Endothelial cell of umbilical vein (primary cell): ENCODE measurements around the gene SRGAP3. TPM values are rescaled to one million over a fixed set of nuclear protein-coding genes. Genes with fewer than 3 reads are reported as not detected.

ENCODE experiments used
- BruUV-seq: library from RNA; stranded (reverse); fragments of 400-500 nt; replicated peaks from 2 replicates; lab custom pipeline; 2021; lab: Mats Ljungman, UMichigan
- CTCF ChIA-PET: fragments of 300-600, 350-600 bp; sonication (Branson Sonifier 250); formaldehyde crosslinking; loops from one replicate; lab custom pipeline; 2021; ENCODE audit warnings: antibody characterized with exemption, inconsistent platforms; lab: Charles Lee
- POLR2A ChIA-PET: fragments of 300-600, 350-600 bp; sonication (Branson Sonifier 250); formaldehyde crosslinking; loops from one replicate; lab custom pipeline; 2021; ENCODE audit warnings: antibody characterized with exemption, inconsistent platforms; lab: Charles Lee
- DNase-seq: peaks from one replicate; pipeline ENCODE4 v3.0.0-alpha.2; 2011; ENCODE audit warnings: low read depth, low spot score
- FAIRE-seq: peaks from 2 replicates; lab custom pipeline; 2011; peaks lifted over from hg19 to GRCh38; lab: Jason Lieb, UNC
- H2AFZ ChIP-seq: 2 replicates; pipeline ENCODE4 v1.6.0; 2012; ENCODE audit warnings: low read depth, low read length, control low read depth, inconsistent platforms
- H3K27ac ChIP-seq: 2 replicates; pipeline ENCODE4 v1.5.1; 2011; ENCODE audit warnings: low read depth, mild to moderate bottlenecking, control low read depth, low read length, moderate library complexity; ENCODE audit not compliant: insufficient read depth
- H3K27me3 ChIP-seq, 2 experiments: 2 replicates each; pipeline versions ENCODE4 v1.6.0 to v1.6.1; 2011; ENCODE audit warnings: low read length in 2 of 2, mixed read lengths in 1 of 2; ENCODE audit not compliant: control insufficient read depth in 2 of 2, insufficient read depth in 2 of 2
- H3K36me3 ChIP-seq, 2 experiments: 2 replicates in 1 of 2; 3 replicates in 1 of 2; pipeline ENCODE4 v1.5.1; 2011; ENCODE audit warnings: low read length in 2 of 2, mild to moderate bottlenecking in 1 of 2, moderate library complexity in 1 of 2; ENCODE audit not compliant: control insufficient read depth in 2 of 2, insufficient read depth in 2 of 2; ENCODE audit errors: extremely low read depth in 1 of 2
- H3K4me1 ChIP-seq: 3 replicates; pipeline ENCODE4 v1.5.1; 2011; ENCODE audit warnings: mild to moderate bottlenecking, low read length; ENCODE audit not compliant: control insufficient read depth, insufficient read depth; ENCODE audit errors: extremely low read depth
- H3K4me2 ChIP-seq: 2 replicates; pipeline ENCODE4 v1.6.1; 2011; ENCODE audit warnings: low read length, control low read depth, mixed read lengths; ENCODE audit not compliant: insufficient read depth
- H3K4me3 ChIP-seq, 3 experiments: fragments of 200-600 bp in 1 of 3; sonication (generic), shearing (Covaris generic) in 1 of 3; replicated peaks in 1 of 3; 2 replicates each; pipeline ENCODE4 v1.5.1; 2011 to 2016; ENCODE audit warnings: control low read depth in 3 of 3, low read length in 3 of 3, mild to moderate bottlenecking in 2 of 3, inconsistent platforms in 1 of 3, low read depth in 1 of 3, moderate library complexity in 1 of 3; ENCODE audit not compliant: insufficient read depth in 1 of 3
- H3K79me2 ChIP-seq: 2 replicates; pipeline ENCODE4 v1.6.0; 2012; ENCODE audit warnings: low read length, inconsistent platforms; ENCODE audit not compliant: control insufficient read depth, insufficient read depth
- H3K9ac ChIP-seq: replicated peaks from 2 replicates; pipeline ENCODE3; 2011; ENCODE audit warnings: low read length, control low read depth; ENCODE audit not compliant: insufficient read depth; ENCODE audit errors: extremely low read depth
- H3K9me1 ChIP-seq: replicated peaks from 3 replicates; pipeline ENCODE4 v1.6.0; 2011; ENCODE audit warnings: mild to moderate bottlenecking, low read length; ENCODE audit not compliant: control insufficient read depth, insufficient read depth; ENCODE audit errors: extremely low read depth
- H3K9me3 ChIP-seq: replicated peaks from 2 replicates; pipeline ENCODE4 v1.5.1; 2012; ENCODE audit warnings: low read length, inconsistent platforms; ENCODE audit not compliant: control insufficient read depth, insufficient read depth
- H4K20me1 ChIP-seq: replicated peaks from 2 replicates; pipeline ENCODE3; 2011; ENCODE audit warnings: mild to moderate bottlenecking, low read length; ENCODE audit not compliant: control insufficient read depth, insufficient read depth; ENCODE audit errors: extremely low read depth
- EZH2 ChIP-seq: IDR thresholded peaks from 2 replicates; pipeline ENCODE4 v1.6.1; 2012; ENCODE audit warnings: borderline replicate concordance, low read depth, mild to moderate bottlenecking, moderate library complexity, low read length, inconsistent platforms; ENCODE audit not compliant: severe bottlenecking
- FOS ChIP-seq: IDR thresholded peaks from 2 replicates; pipeline ENCODE4 v1.6.1; 2011; ENCODE audit warnings: mild to moderate bottlenecking, low read length, moderate library complexity, borderline replicate concordance; ENCODE audit not compliant: insufficient read depth
- GATA2 ChIP-seq: IDR thresholded peaks from 2 replicates; pipeline ENCODE4 v1.7.0; 2011; ENCODE audit warnings: low read depth, mild to moderate bottlenecking, moderate library complexity, mixed read lengths, low read length; ENCODE audit not compliant: insufficient read length, insufficient read depth
- JUN ChIP-seq: IDR thresholded peaks from 2 replicates; pipeline ENCODE4 v1.6.1; 2011; ENCODE audit warnings: borderline replicate concordance, low read depth; ENCODE audit not compliant: insufficient read length, insufficient read depth
- MYC ChIP-seq: IDR thresholded peaks from one replicate; pipeline ENCODE4 v1.6.1; 2011; ENCODE audit warnings: mild to moderate bottlenecking, low read depth, low read length
- POLR2A ChIP-seq: IDR thresholded peaks from 2 replicates; pipeline ENCODE4 v1.6.1; 2012; ENCODE audit warnings: low read depth, mild to moderate bottlenecking, control low read depth, low read length
- POLR2AphosphoS5 ChIP-seq: IDR thresholded peaks from 2 replicates; pipeline ENCODE4 v1.6.1; 2012; ENCODE audit warnings: low read depth, mild to moderate bottlenecking, control low read depth, low read length, moderate library complexity; ENCODE audit not compliant: insufficient read depth
- dilution Hi-C: fragments of 300-500 bp; cut with MboI; formaldehyde crosslinking; loops from one replicate; pipeline ENCODE4 v1.15.0; 2019; ENCODE audit warnings: low sequenced_read_pairs; ENCODE audit not compliant: extremely low pct_ligation_motif_present
- intact Hi-C: fragments of 100-400 bp; cut with micrococcal nuclease; formaldehyde crosslinking; loops from one replicate; pipeline ENCODE4 v1.10.0; 2022
- polyA plus RNA-seq, 4 experiments: library from polyadenylated mRNA; depleted of rRNA in 3 of 4; stranded (reverse) in 3 of 4; unstranded in 1 of 4; fragments of >200 nt; gene quantifications; 2 replicates each; pipeline versions ENCODE4 v1.2.1 to v1.2.3, GENCODE V29; 2011 to 2012; ENCODE audit warnings: missing spikeins in 1 of 4
- total RNA-seq: library from RNA; stranded (reverse); gene quantifications from 2 replicates; pipeline ENCODE4 v1.2.3, GENCODE V29; 2021
- TF ChIP-seq, protein P1 (sequence below): IDR thresholded peaks from 2 replicates; pipeline ENCODE4 v1.6.1; 2011; ENCODE audit not compliant: insufficient read depth, insufficient read length
- TF ChIP-seq, protein P2 (sequence below), 2 donors: IDR thresholded peaks; 1 replicate in 1 of 2; 2 replicates in 1 of 2; pipeline ENCODE4 v1.5.1; 2011; ENCODE audit warnings: low read length in 2 of 2, mild to moderate bottlenecking in 2 of 2, moderate library complexity in 2 of 2, control low read depth in 1 of 2, inconsistent platforms in 1 of 2, low read depth in 1 of 2; ENCODE audit not compliant: insufficient read depth in 1 of 2; ENCODE audit errors: extremely low read depth in 1 of 2

Gene SRGAP3
- total and polyA plus RNA-seq, 2 donors (not counting 3 experiments of a cell fraction or from before 2014, with no cell fraction given), result 0.06 TPM; not detected in 1

GRCh38 chr3:8942115-8942514 is 307.3 kb downstream of the SRGAP3 start:
- no peak for FAIRE-seq
- Histone ChIP-seq H3K9ac (no peak overlapping the region), H3K9me3 (no peaks in the 10 kb centered on the region), H3K4me2 (no peak overlapping the region), H3K36me3 (peaks cover 3 to 12% of the 10 kb centered on the region in 2 experiments), H3K4me1 (peaks cover 14% of the 10 kb centered on the region), H3K9me1 (no peaks in the 10 kb centered on the region), H3K27ac (no peak overlapping the region), H3K27me3 (no peaks in the 10 kb centered on the region), H3K79me2 (peaks cover 2% of the 10 kb centered on the region), H2AFZ (no peak overlapping the region), H4K20me1 (no peaks in the 10 kb centered on the region), H3K4me3 (no peak overlapping the region)
- dilution Hi-C loops (no loop called here), intact Hi-C loops (no loop called here)
- BruUV-seq, result no TSS peak
- TF ChIP-seq, protein P1, sequence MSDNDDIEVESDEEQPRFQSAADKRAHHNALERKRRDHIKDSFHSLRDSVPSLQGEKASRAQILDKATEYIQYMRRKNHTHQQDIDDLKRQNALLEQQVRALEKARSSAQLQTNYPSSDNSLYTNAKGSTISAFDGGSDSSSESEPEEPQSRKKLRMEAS, result no peak
- TF ChIP-seq, protein P2, sequence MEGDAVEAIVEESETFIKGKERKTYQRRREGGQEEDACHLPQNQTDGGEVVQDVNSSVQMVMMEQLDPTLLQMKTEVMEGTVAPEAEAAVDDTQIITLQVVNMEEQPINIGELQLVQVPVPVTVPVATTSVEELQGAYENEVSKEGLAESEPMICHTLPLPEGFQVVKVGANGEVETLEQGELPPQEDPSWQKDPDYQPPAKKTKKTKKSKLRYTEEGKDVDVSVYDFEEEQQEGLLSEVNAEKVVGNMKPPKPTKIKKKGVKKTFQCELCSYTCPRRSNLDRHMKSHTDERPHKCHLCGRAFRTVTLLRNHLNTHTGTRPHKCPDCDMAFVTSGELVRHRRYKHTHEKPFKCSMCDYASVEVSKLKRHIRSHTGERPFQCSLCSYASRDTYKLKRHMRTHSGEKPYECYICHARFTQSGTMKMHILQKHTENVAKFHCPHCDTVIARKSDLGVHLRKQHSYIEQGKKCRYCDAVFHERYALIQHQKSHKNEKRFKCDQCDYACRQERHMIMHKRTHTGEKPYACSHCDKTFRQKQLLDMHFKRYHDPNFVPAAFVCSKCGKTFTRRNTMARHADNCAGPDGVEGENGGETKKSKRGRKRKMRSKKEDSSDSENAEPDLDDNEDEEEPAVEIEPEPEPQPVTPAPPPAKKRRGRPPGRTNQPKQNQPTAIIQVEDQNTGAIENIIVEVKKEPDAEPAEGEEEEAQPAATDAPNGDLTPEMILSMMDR (IDR thresholded peaks at IDR 0.05; ENCODE audit: extremely low read depth in 1 of 2, insufficient read depth in 1 of 2, low read depth in 1 of 2, low read length in 2 of 2), result no peak
- TF ChIP-seq MYC (no peak), POLR2A (no peak), GATA2 (no peak), POLR2AphosphoS5 (no peak), JUN (no peak), FOS (no peak), EZH2 (no peak)
- POLR2A ChIA-PET, result no interaction called here
- no peak for DNase-seq
- CTCF ChIA-PET, result no interaction called here
